ENCODE data around the gene BAZ1A.
"Not testable (repeated sequence)": the region's sequence is repeated elsewhere in the genome, so short reads cannot be mapped to it uniquely, and the experiment has no call there.

The BAZ1A gene

DNA sequence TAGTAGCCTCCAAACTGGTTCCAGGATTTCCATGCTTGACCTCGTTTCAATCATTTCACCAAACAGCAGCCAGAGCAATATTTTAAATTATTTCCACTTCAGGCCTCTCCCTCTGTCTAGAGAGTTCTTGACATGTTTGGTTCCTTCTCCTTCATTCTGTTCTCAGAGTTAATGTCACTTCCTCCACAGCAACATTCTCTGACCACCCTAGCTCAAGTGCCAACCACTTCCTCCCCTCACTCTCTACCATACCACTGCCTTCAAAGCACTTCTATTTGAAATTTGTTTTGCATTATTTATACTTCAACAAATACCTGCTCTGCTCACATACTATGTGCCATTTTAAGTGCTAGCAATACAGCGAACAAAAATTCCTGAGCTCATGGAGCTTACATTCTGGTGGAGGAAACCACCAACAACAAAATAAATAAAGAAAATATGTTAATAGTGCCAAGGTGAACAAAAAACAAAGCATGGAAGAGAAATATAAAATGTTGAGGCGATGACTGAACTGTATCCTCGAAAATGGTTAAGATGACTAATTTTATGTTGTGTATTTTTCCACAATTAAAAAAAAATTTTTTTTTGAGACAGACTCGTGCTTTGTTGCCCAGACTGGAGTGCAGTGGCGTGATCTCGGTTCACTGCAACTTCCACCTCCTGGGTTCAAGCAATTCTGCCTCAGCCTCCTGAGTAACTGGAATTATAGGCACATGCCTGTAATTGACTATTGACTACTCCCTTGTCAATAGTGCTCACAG, 17.3 kb downstream of the BAZ1A start:
- DNase-seq (ENCODE audit: low read depth in 2 of 3, low spot score in 1 of 3): no peak

DNA sequence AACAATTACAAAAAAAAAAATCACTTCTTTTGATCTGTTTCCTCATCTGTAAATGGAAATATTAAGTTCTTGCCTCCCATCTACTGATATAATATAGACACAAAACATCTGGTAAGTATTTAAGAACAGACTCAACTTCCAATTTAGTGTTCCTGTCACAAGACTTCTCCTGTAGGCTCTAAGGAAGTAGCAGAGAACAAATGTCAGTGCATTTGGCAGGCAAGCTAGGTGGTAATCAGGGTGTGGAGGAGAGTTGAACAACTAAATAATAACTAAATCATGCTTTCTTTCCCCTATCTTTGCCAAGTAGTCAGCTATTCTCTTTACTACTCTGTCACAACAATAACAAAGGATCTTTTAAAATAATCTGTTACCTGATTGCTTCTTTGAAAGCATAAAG, 22.1 kb downstream of the BAZ1A start:
- no peak for DNase-seq (ENCODE audit: low read depth in 2 of 3, low spot score in 1 of 3)

DNA sequence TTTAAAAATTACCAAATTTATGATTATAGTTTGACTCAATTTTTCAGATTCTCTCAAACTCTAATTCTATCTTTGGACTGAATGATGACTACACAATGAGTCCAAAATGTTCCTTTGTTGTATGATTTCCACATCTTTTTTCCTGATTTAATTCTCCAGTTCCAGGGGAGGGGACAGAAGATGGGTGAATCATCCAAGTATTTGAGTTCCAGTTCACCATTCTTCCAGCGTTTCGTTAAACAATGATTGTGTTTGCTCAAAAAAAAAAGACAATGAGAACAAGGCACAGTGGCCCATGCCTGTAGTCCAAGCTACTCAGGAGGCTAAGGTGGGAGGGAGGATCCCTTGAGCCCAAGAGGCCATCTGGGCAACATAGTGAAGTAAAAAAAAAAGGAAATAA, 23.8 kb downstream of the BAZ1A start:
- DNase-seq (ENCODE audit: low read depth in 2 of 3, low spot score in 1 of 3): no peak

DNA sequence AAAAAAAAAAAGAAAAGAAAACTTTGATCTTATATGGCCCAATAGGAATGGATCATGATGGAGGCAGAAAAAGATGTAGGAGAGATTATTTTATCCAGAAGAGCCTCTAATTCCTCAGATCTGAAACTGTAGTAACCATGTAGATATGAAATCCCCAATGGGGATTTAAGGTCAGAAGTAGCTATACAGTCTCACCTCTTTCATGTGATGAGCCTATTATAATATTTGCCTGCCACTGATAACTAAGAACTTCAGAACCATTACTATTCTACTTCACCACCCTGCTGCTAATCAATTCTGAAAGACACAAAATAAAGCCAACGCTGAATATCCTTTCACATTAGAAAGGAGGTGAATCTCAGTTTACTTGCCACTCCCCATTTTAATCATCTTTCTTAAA, 29.3 kb downstream of the BAZ1A start:
- DNase-seq (ENCODE audit: low read depth in 2 of 3, low spot score in 1 of 3): no peak

DNA sequence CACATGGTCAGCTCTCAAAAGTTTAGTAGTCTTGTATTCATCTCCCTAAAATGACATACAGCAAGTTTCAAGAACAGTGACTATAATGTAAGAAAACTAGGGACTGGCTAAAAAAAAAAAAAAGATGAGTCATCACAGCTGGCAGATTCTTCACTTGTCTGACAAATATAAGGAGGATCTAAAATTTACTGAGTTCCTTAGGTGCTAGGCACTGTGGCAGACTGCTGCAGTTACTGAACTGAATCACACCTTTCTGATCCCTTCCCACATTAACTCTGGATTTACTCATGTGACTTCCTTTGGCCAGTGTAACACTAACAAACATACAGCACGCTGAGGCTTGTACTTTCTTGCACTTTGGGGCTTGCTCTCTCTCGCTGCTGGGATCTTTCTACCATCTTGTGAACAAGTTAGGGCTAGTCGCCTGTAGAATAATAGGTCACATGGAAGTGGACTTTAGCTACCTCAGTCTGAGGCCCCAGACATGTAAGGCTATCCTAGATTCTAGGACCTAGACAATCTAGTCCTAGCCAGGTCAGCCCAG, 32.1 kb downstream of the BAZ1A start:
- DNase-seq (ENCODE audit: low read depth in 2 of 3, low spot score in 1 of 3): peak in 2 of 3 donors; percentile 11 to 15

DNA sequence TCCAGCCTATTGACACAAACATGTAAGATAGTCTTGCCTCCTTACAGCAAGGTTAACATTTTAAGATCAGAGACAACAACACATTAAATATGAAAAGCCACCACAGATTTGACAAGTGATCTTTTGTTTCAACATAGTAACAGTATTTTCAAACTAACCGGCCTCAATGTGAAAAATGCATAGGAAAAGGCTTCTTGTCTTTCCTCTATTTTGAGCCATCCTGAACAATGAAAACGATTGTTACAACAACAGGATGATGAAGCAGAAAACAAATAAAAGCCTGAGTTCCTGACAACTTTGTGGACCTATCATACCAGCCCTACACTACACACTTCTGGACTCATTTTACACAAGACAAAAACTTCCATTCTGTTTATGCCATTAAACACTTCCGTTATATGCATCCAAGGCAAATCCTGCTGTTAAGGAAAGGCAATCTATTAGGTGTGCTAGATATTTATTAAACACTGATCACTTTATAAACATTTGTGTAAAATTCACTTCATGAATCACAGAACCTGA, 37.3 kb downstream of the BAZ1A start:
- DNase-seq (ENCODE audit: low read depth in 2 of 3, low spot score in 1 of 3): no peak

DNA sequence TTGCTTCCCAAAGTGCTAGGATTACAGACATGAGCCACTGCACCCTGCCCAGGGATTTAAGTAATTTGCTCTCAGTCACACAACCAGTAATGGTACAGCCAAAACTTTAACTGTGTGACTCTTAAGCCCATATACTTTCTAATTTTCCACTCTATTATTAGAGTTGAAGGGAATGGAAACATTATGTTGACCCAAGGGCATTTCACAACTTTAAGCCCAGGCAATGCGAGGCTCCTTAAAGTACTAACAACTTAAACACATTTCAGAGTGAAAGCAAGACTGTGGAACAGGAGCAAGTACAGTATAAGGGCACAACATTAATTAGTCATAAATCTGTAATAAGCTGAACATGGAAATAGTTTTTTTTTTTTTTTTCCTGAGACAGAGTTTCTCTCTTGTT, 39.8 kb downstream of the BAZ1A start:
- no peak for DNase-seq (ENCODE audit: low read depth in 2 of 3, low spot score in 1 of 3)

DNA sequence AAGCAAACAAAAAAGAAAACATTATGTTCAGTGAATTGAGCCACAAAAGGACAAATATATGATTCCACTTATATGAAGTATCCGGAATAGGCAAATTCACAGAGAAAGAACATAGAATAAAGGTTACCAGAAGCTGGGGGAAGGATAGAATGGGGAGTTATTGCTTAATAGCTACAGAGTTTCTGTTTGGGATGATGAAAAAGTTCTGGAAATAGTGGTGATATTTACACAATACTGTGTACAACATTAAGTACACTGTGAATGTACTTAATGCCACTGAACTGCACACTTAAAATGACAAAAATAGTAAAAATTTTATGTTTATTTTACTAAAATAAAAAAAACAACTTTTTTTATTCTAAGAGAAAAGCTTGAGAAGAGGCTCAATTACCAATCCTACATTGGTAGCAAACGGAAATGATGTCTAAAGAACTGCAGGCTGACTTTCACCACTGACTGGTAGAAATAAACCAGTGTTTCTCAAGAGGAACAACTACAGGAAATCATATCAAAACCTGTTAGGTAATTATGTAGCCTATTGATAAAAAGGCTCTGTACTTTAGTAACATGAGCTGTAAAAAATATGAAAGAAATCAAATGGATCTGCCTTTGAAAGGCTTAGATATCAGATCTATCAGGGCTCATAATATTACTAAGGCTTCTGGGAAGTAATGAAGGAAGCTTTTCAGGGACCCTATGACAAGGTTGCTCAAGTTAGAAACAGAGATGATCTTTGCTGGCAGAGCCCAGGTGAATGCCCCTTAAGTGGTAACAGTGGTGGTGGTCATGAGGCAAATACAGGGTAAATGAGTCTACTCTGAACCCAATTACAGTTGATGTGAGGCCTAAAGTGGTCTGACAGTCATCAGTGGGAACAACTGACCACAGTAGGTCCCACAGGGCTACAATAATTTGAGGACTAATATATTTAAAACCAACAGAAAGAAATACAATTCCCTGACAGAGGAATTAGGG, 41.3 kb downstream of the BAZ1A start:
- no peak for DNase-seq (ENCODE audit: low read depth in 2 of 3, low spot score in 1 of 3)

DNA sequence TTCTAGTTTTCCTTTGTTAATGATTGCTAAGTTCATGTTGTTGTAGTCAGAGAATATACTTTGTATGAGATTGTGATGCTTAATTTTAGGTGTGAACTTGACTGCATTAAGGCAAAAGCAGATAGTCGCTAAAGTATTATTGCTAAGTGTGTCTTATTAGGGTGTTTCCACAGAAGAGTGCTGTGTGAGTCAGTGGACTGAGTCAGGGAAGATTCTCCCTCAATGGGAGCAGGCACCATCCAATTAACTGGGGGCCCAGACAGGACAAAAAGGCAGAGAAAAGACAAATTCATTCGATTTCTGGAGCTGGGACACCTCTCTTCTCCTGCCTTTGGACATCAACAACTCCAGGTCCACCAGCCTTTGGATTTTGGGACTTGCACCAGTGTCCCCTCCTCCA, 48.5 kb downstream of the BAZ1A start:
- no peak for DNase-seq (ENCODE audit: low read depth in 2 of 3, low spot score in 1 of 3)

DNA sequence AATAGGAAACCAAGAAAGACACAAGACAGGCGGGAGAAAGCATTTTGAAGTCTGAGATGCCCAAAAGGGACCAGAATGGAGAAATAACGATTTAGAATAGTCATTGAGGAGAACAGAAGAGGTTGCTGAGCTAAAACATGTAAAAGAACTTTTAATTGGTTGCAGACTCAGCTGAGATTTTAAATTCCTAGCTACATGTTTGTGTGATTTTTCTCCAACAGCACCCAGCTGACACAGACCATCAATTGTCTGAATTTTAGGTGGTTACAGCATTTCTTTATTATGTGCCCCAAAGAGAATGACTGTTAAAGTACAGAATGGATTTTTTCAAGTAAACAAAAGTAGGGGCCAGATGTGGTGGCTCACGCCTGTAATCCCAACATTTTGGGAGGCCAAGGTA, 50.3 kb downstream of the BAZ1A start:
- DNase-seq (ENCODE audit: low read depth in 2 of 3, low spot score in 1 of 3): no peak

DNA sequence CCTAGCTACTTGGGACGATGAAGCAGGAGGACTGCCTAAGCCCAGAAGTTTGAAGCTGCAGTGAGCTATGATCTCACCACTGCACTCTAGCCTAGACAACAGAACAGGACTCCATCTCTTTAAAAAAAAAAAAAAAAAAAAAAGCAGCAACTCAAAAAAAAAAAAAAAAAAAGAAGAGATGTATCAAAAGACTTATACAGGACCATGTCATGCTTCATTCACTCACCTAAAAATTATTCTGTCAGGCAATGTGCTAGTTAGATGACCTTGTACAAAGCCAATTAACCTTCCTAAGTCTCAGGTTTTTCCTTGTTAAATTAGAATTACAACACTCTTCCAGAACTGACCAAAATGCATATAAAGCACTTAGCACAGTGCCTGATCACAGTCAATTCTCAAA, 50.9 kb downstream of the BAZ1A start:
- DNase-seq (ENCODE audit: low read depth in 2 of 3, low spot score in 1 of 3): no peak

DNA sequence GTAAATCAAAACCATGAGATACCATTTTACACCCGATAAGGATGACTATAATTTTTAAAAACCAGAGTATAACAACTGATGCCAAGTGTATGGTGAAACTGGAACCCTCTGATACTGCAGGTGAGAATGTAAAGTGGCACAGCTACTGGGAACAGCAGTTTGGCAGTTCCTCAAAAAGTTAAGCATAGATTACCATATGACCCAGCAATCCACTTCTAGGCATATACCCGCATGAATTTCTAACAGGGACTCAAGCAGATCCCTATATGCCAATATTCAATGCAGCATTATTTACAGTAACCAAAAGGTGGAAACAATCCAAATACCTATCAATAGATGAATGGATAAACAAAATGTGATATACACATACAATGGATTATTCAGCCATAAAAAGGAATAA, 57.4 kb downstream of the BAZ1A start:
- DNase-seq (ENCODE audit: low read depth in 2 of 3, low spot score in 1 of 3): no peak

DNA sequence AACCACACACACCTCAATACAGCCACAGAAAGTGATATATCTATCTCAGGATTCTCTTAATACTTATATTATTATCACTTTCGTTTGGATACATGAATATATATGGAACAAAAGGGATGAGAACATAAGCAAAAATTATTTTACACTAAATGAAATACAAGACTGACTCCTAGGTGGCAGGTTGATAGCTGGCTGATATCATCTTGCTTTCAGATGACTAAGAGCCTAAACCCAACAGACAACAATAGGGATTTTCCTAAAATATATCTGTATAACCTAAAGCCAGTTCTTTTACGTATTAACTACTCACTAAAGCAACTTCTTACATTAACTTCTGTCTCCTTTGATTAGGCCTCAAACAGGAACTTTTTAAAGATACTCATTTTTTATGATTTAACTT, 65.1 kb downstream of the BAZ1A start:
- DNase-seq (ENCODE audit: low read depth in 2 of 3, low spot score in 1 of 3): no peak

DNA sequence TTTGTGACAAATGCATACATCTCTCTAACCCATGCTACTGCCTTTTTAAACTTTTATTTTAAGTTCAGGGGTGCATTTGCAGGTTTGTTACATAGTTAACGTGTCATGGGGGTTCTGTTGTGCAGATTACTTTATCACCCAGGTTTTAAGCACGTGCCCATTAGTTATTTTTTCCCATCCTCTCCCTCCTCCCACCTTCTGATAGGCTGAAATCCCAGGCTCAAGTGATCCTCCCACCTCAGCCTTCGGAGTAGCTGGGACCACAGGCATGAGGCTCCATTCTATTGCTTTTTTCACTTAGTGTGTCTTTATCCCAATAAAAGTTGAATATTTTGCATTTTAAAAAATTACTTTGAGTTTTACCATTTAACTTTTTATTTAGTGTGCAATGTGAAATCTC, 68.9 kb downstream of the BAZ1A start:
- DNase-seq (ENCODE audit: low read depth in 2 of 3, low spot score in 1 of 3): no peak

DNA sequence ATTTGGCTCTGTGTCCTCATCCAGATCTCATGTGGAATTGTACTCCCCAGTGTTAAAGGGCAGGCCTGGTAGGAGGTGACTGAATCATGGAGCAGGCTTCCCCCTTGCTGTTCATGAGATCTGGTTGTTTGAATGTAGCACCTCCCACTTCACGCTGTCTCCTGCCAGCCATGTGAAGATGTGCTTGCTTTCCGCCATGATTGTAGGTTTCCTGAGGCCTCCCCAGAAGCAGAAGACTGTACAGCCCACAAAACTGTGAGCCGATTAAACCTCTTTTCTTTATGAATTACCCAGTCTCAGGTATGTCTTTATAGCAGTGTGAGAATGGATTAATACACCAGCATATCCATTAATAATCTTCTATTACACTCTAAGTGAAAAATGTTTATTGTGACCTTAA, 70.2 kb downstream of the BAZ1A start:
- no peak for DNase-seq (ENCODE audit: low read depth in 2 of 3, low spot score in 1 of 3)

DNA sequence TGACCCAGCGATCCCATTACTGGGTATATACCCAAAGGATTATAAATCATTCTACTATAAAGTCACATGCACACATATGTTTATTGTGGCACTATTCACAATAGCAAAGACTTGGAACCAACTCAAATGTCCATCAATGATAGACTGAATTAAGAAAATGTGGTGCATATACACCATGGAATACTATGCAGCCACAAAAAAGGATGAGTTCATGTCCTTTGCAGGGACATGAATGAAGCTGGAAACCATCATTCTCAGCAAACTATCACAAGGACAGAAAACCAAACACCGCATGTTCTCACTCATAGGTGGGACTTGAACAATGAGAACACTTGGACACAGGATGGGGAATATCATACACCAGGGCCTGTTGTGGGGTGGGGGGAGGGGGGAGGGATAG, 76.3 kb downstream of the BAZ1A start:
- not testable (repeated sequence) for DNase-seq (ENCODE audit: low read depth in 2 of 3, low spot score in 1 of 3)

DNA sequence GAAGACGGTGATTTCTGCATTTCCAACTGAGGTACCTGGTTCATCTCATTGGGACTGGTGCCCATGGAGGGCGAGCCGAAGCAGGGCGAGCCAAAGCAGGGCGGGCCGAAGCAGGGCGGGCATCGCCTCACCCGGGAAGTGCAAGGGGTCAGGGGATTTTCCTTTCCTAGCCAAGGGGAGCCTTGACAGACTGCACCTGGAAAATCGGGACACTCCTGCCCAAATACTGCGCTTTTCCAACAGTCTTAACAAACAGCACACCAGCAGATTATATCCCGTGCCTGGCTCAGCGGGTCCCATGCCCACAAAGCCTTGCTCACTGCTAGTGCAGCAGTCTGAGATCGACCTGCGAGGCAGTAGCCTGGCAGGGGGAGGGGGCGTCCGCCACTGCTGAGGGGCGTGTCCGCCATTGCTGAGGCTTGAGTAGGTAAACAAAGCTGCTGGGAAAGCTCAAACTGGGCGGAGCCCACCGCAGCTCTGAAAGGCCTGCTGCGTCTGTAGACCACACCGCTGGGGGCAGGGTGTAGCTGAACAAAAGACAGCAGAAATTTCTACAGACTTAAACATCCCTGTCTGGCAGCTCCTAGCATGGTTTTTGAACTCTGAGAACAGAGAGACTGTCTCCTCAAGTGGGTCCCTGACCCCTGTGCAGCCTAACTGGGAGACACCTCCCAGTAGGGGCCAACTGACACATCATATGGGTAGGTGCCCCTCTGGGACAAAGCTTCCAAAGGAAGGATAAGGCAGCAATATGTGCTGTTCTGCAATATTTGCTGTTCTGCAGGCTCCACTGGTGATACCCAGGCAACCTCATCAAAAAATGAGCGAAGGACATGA, 77.2 kb downstream of the BAZ1A start:
- no peak for DNase-seq (ENCODE audit: low read depth in 2 of 3, low spot score in 1 of 3)

DNA sequence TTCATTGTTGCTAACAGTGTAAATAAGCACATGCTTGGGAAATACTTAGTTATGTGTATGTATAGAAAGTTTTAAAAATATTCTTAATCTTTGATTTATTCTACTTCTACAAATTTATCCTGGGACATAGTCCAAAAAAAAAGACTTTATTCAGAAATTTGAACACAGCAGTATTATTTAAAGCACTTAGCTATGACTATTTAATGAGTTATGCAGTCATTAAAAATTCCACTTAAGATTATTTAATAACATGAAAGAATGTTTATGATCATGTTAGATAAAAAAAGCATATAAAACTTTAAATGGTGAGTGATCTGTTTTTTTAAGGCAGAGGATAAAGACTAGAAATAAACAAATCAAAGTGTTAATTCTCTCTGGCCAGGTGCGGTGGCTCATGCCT, 78.3 kb downstream of the BAZ1A start:
- no peak for DNase-seq (ENCODE audit: low read depth in 2 of 3, low spot score in 1 of 3)

DNA sequence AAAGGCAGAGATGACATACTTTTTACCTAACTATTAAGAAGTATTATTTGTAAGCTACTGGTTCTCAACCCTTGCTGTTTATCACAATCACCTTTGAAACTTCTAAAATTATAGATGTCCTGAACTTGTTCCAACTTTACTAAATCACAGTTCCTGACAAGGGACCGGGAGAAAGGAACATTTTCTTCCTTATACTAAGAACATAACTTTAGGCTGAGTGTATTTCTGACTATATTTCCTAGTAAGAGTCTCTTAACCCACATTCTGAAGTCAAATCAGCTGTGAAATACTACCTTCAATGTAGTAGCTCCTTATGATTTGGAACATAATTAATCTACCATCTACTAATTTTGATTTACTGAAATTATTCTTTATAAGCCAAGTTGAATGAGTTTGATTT, 80.2 kb downstream of the BAZ1A start:
- no peak for DNase-seq (ENCODE audit: low read depth in 2 of 3, low spot score in 1 of 3)

DNA sequence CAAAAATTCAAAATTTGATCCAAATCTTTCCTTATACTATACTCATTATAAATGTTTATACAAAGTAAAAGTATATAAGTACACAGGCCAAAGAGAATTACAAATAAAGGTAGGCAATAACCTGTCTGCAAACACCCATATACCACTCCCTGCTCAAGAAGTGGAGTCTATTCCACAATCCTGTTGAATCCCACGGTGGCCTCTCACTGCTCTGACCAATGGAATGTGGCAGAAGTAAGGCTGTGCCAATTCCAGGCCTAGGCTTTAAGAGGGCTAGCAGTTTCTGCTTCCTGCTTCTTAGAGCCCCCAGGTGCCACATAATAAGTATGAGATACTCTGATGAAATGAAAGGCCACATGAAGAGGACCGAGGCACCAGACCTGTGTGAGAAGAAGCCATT, 80.9 kb downstream of the BAZ1A start:
- DNase-seq (ENCODE audit: low read depth in 2 of 3, low spot score in 1 of 3): no peak

DNA sequence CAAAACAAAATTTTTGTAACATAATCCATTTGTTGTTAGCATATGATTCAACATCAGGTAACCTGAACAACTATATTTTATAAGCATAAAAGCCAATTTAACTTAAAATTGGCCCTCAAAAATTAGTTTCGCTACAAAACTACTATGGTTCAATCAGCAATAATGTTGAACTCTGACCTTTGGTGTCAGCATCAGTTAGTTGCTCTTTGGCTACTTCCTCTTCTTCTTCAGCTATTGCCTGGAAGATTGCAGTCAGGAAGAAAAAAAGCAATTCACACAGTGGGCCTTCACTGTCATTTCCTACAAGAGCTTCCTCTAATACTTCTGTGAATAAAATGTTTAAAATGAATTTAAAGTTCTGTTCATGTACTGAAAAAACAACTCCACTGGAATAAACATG, 82.6 kb downstream of the BAZ1A start:
- no peak for DNase-seq (ENCODE audit: low read depth in 2 of 3, low spot score in 1 of 3)
